Liver (tissue), 3 donors: Measurements from ENCODE around the gene AGBL4.
A peak's percentile ranks its signal among the peaks of the same experiment; 100 is the strongest.

Experiments used
- ATF3 ChIP-seq: IDR thresholded peaks from 2 replicates; pipeline ENCODE4 v1.6.1; 2016; ENCODE audit warnings: antibody characterized with exemption
- CTCF ChIP-seq: fragments of 150-350 bp; IDR thresholded peaks from 2 replicates; pipeline ENCODE4 v1.5.1; 2017; ENCODE audit warnings: improper control_type of control experiment, low read depth, low read length; ENCODE audit not compliant: missing input control
- EGR1 ChIP-seq, 2 donors: IDR thresholded peaks; 2 replicates each; pipeline ENCODE4 v1.6.1; 2016 to 2018; ENCODE audit warnings: antibody characterized with exemption in 2 of 2, low read depth in 2 of 2
- GABPA ChIP-seq, 2 donors: IDR thresholded peaks in 1 of 2; conservative IDR thresholded peaks in 1 of 2; 2 replicates each; pipeline ENCODE4 v1.6.1; 2016; ENCODE audit warnings: antibody characterized with exemption in 2 of 2, mild to moderate bottlenecking in 1 of 2, moderate library complexity in 1 of 2
- JUND ChIP-seq, 2 donors: IDR thresholded peaks; 2 replicates each; pipeline ENCODE4 v1.6.1; 2016; ENCODE audit warnings: antibody characterized with exemption in 2 of 2
- RAD21 ChIP-seq, 2 donors: IDR thresholded peaks; 2 replicates each; pipeline ENCODE4 v1.6.1; 2016; ENCODE audit warnings: antibody characterized with exemption in 2 of 2, mild to moderate bottlenecking in 2 of 2
- RXRA ChIP-seq, 2 donors: IDR thresholded peaks; 2 replicates each; pipeline ENCODE4 v1.6.1; 2017 to 2018; ENCODE audit warnings: antibody characterized with exemption in 2 of 2, mild to moderate bottlenecking in 1 of 2
- SP1 ChIP-seq: IDR thresholded peaks from 2 replicates; pipeline ENCODE4 v1.6.1; 2018; ENCODE audit warnings: antibody characterized with exemption, mild to moderate bottlenecking
- TAF1 ChIP-seq: conservative IDR thresholded peaks from 2 replicates; pipeline ENCODE4 v1.6.1; 2016; ENCODE audit warnings: antibody characterized with exemption, mild to moderate bottlenecking
- YY1 ChIP-seq: IDR thresholded peaks from 2 replicates; pipeline ENCODE4 v1.6.1; 2016; ENCODE audit warnings: antibody characterized with exemption, mild to moderate bottlenecking
- TF ChIP-seq, protein P1 (sequence below): IDR thresholded peaks from 2 replicates; pipeline ENCODE4 v1.6.1; 2016; ENCODE audit warnings: antibody characterized with exemption
- TF ChIP-seq, protein P2 (sequence below): IDR thresholded peaks from 2 replicates; pipeline ENCODE4 v1.6.1; 2016; ENCODE audit warnings: antibody characterized with exemption, mild to moderate bottlenecking
- TF ChIP-seq, protein P3 (sequence below): IDR thresholded peaks from 2 replicates; pipeline ENCODE4 v1.6.1; 2016; ENCODE audit warnings: antibody characterized with exemption
- donor health status: healthy.
- donor health status: healthy.

DNA sequence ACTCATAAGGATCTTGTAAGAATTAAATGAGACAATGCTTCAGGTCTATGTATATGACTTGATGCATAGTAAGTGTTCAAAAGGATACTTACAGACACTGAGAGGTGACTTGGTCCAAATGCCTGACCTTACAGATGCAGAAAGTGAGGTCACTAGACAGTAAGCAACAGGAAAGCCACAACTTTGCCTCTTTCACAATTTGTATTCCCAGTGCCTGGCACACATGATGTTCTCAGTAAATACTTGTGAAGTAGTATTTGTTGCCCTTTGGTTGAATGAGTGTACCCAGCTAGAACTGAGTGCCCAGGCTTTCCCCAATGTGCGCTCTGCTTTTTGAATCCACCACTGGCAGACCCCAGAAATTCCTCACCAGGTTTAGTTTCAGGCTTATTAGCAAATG lies 1352.2 kb downstream of the AGBL4 start:
- peak; percentile 15 for TF ChIP-seq SP1
- no peak for TF ChIP-seq CTCF
- TF ChIP-seq EGR1 (IDR thresholded peaks at IDR 0.05; ENCODE audit: low read depth in 2 of 2) = no peak
- no peak for TF ChIP-seq YY1
- TF ChIP-seq ATF3 = no peak
- TF ChIP-seq JUND (IDR thresholded peaks at IDR 0.05) = peak in 1 of 2 donors; percentile 59
- TF ChIP-seq, protein P1, sequence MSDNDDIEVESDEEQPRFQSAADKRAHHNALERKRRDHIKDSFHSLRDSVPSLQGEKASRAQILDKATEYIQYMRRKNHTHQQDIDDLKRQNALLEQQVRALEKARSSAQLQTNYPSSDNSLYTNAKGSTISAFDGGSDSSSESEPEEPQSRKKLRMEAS = peak; percentile 37
- no peak for TF ChIP-seq RAD21 (IDR thresholded peaks at IDR 0.05)
- no peak for TF ChIP-seq TAF1
- TF ChIP-seq GABPA (IDR thresholded peaks at IDR 0.05 in 1 of 2, conservative IDR thresholded peaks at IDR 0.05 in 1 of 2) = no peak
- TF ChIP-seq, protein P2, sequence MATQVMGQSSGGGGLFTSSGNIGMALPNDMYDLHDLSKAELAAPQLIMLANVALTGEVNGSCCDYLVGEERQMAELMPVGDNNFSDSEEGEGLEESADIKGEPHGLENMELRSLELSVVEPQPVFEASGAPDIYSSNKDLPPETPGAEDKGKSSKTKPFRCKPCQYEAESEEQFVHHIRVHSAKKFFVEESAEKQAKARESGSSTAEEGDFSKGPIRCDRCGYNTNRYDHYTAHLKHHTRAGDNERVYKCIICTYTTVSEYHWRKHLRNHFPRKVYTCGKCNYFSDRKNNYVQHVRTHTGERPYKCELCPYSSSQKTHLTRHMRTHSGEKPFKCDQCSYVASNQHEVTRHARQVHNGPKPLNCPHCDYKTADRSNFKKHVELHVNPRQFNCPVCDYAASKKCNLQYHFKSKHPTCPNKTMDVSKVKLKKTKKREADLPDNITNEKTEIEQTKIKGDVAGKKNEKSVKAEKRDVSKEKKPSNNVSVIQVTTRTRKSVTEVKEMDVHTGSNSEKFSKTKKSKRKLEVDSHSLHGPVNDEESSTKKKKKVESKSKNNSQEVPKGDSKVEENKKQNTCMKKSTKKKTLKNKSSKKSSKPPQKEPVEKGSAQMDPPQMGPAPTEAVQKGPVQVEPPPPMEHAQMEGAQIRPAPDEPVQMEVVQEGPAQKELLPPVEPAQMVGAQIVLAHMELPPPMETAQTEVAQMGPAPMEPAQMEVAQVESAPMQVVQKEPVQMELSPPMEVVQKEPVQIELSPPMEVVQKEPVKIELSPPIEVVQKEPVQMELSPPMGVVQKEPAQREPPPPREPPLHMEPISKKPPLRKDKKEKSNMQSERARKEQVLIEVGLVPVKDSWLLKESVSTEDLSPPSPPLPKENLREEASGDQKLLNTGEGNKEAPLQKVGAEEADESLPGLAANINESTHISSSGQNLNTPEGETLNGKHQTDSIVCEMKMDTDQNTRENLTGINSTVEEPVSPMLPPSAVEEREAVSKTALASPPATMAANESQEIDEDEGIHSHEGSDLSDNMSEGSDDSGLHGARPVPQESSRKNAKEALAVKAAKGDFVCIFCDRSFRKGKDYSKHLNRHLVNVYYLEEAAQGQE = no peak
- TF ChIP-seq RXRA (IDR thresholded peaks at IDR 0.05) = peak in 1 of 2 donors; percentile 77
- TF ChIP-seq, protein P3, sequence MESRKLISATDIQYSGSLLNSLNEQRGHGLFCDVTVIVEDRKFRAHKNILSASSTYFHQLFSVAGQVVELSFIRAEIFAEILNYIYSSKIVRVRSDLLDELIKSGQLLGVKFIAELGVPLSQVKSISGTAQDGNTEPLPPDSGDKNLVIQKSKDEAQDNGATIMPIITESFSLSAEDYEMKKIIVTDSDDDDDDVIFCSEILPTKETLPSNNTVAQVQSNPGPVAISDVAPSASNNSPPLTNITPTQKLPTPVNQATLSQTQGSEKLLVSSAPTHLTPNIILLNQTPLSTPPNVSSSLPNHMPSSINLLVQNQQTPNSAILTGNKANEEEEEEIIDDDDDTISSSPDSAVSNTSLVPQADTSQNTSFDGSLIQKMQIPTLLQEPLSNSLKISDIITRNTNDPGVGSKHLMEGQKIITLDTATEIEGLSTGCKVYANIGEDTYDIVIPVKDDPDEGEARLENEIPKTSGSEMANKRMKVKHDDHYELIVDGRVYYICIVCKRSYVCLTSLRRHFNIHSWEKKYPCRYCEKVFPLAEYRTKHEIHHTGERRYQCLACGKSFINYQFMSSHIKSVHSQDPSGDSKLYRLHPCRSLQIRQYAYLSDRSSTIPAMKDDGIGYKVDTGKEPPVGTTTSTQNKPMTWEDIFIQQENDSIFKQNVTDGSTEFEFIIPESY = peak; percentile 37
